HS-5 (cell line): Measurements from ENCODE around the gene HPS5.
"Not testable (repeated sequence)": the region's sequence is repeated elsewhere in the genome, so short reads cannot be mapped to it uniquely, and the experiment has no call there.

Experiments used
- DNase-seq: peaks from one replicate; pipeline ENCODE4 v3.0.0-alpha.2; 2012; ENCODE audit warnings: low read depth

HPS5 gene

GRCh38 chr11:18271206-18271605, 50.7 kb downstream of the HPS5 start:
- DNase-seq: no peak

GRCh38 chr11:18270102-18270501, 51.8 kb downstream of the HPS5 start:
- no peak for DNase-seq

- not testable (repeated sequence) for DNase-seq
Measured at GRCh38 chr11:18269252-18269651, 52.7 kb downstream of the HPS5 start.

GRCh38 chr11:18267335-18268133, 54.4 kb downstream of the HPS5 start:
- DNase-seq: not testable (repeated sequence)

- no peak for DNase-seq
Measured at GRCh38 chr11:18265949-18266348, 56.0 kb downstream of the HPS5 start, which contains the start of gene SAA1. TSS of gene SAA1 (plus strand) at chr11:18266264. CDS start at chr11:18266888, 624 bp downstream.

- DNase-seq: no peak
Measured at GRCh38 chr11:18264677-18265555, 57.0 kb downstream of the HPS5 start.

- DNase-seq: no peak
Measured at GRCh38 chr11:18264035-18264434, 57.9 kb downstream of the HPS5 start.

GRCh38 chr11:18262681-18263350, 59.1 kb downstream of the HPS5 start:
- DNase-seq: not testable (repeated sequence)

GRCh38 chr11:18261721-18262120, 60.2 kb downstream of the HPS5 start:
- no peak for DNase-seq

- DNase-seq: no peak
Measured at GRCh38 chr11:18259259-18259658, 62.7 kb downstream of the HPS5 start.

GRCh38 chr11:18254781-18255361, 67.1 kb downstream of the HPS5 start:
- no peak for DNase-seq

- no peak for DNase-seq
Measured at GRCh38 chr11:18253778-18254338, 68.1 kb downstream of the HPS5 start.

GRCh38 chr11:18253233-18253632, 68.7 kb downstream of the HPS5 start:
- no peak for DNase-seq

- no peak for DNase-seq
Measured at GRCh38 chr11:18248561-18248960, 73.4 kb downstream of the HPS5 start, which contains the start of gene SAA2. TSS of gene SAA2 (minus strand) at chr11:18248668. CDS start at chr11:18248011, 657 bp downstream.

GRCh38 chr11:18247191-18247581, 74.8 kb downstream of the HPS5 start:
- DNase-seq: not testable (repeated sequence)

GRCh38 chr11:18246379-18247190, 75.4 kb downstream of the HPS5 start:
- not testable (repeated sequence) for DNase-seq

GRCh38 chr11:18245396-18245795, 76.5 kb downstream of the HPS5 start:
- no peak for DNase-seq

GRCh38 chr11:18243783-18244362, 78.1 kb downstream of the HPS5 start:
- peak; percentile 34 for DNase-seq

- DNase-seq: no peak
Measured at GRCh38 chr11:18239655-18240054, 82.3 kb downstream of the HPS5 start.

- DNase-seq: no peak
Measured at GRCh38 chr11:18236664-18237356, 85.1 kb downstream of the HPS5 start, which contains the start of gene SAA4. TSS of gene SAA4 (minus strand) at chr11:18236802. CDS start at chr11:18235926, 876 bp downstream.
